K562 (cell line): ENCODE results near the gene MORF4L1. TPM values are rescaled to one million over a fixed set of nuclear protein-coding genes. Genes with fewer than 3 reads are reported as not detected.
A peak's percentile ranks its signal among the peaks of the same experiment; 100 is the strongest.

Experiments
- HSF4 ChIP-seq: fragments of 250-450 bp; sonication (Bioruptor Pico); IDR thresholded peaks from 2 replicates; pipeline ENCODE4 v2.1.2; 2022; ENCODE audit warnings: mild to moderate bottlenecking, moderate library complexity, borderline replicate concordance
- JUNB ChIP-seq: fragments of 450-650 bp; formaldehyde crosslinking; conservative IDR thresholded peaks from 2 replicates; pipeline ENCODE4 v1.4.0; 2020; ENCODE audit warnings: mild to moderate bottlenecking
- KAT8 ChIP-seq: fragments of 450-650 bp; IDR thresholded peaks from 2 replicates; pipeline ENCODE4 v1.6.1; 2016; ENCODE audit warnings: low read depth, mild to moderate bottlenecking
- KDM2B ChIP-seq: fragments of 250-450 bp; sonication (Bioruptor Pico); IDR thresholded peaks from 2 replicates; pipeline ENCODE4 v1.8.0; 2021; ENCODE audit warnings: mild to moderate bottlenecking, moderate library complexity
- ZBED1 ChIP-seq: IDR thresholded peaks from 2 replicates; pipeline ENCODE4 v1.6.1; 2014
- ZFP30 ChIP-seq: fragments of 250-450 bp; sonication (Bioruptor Pico); IDR thresholded peaks from 2 replicates; pipeline ENCODE4 v1.8.0; 2022; ENCODE audit warnings: moderate library complexity, mild to moderate bottlenecking, inconsistent platforms, borderline replicate concordance
- ZNF57 ChIP-seq: fragments of 450-650 bp; formaldehyde crosslinking; IDR thresholded peaks from 2 replicates; pipeline ENCODE4 v1.4.0; 2020; ENCODE audit warnings: mild to moderate bottlenecking, moderate library complexity
- polyA plus RNA-seq, 8 experiments: library from polyadenylated mRNA; depleted of rRNA in 4 of 8; stranded (reverse) in 5 of 8; unstranded in 3 of 8; fragments of >200 nt; fragmentation: Nextera tagmentation in 2 of 8; fragmentation: Illumina TruSeq in 1 of 8; extraction: Ambion mirVana in 2 of 8; extraction: Trizol in 1 of 8; gene quantifications; 2 replicates each; pipeline versions ENCODE4 v1.2.1 to v1.2.3, GENCODE V29; 2011 to 2014; ENCODE audit warnings: inconsistent platforms in 1 of 8, missing spikeins in 1 of 8
- total RNA-seq, 7 experiments: library from RNA; depleted of rRNA in 6 of 7; stranded (reverse); fragments of >200 nt in 6 of 7; fragmentation: Illumina TruSeq in 2 of 7; extraction: Trizol in 2 of 7; gene quantifications; 2 replicates each; pipeline versions ENCODE4 v1.2.1 to v1.2.3, GENCODE V29; 2011 to 2021; ENCODE audit warnings: low replicate concordance in 1 of 7
- TF ChIP-seq, protein P1 (sequence below): fragments of 450-650 bp; formaldehyde crosslinking; IDR thresholded peaks from 2 replicates; pipeline ENCODE4 v1.4.0; 2020; ENCODE audit warnings: mild to moderate bottlenecking, mixed read lengths
- TF ChIP-seq, protein P2 (sequence below), 2 experiments: fragments of 450-650 bp in 1 of 2; sonication (generic) in 1 of 2; formaldehyde crosslinking in 1 of 2; IDR thresholded peaks; 2 replicates each; pipeline versions ENCODE4 v1.7.1 to v1.9.0; 2016 to 2022; ENCODE audit warnings: inconsistent platforms in 1 of 2, mild to moderate bottlenecking in 1 of 2, missing genetic modification reagents in 1 of 2
- TF ChIP-seq, protein P3 (sequence below): sonication (generic); formaldehyde crosslinking; IDR thresholded peaks from 2 replicates; pipeline ENCODE4 v1.8.1; 2023; ENCODE audit warnings: missing genetic modification reagents, mild to moderate bottlenecking, borderline replicate concordance

MORF4L1 gene
- total and polyA plus RNA-seq, 9 of the 15 experiments (the other 6 are each of a cell fraction or from before 2014, with no cell fraction given): 127 to 615 (median 281) TPM

DNA sequence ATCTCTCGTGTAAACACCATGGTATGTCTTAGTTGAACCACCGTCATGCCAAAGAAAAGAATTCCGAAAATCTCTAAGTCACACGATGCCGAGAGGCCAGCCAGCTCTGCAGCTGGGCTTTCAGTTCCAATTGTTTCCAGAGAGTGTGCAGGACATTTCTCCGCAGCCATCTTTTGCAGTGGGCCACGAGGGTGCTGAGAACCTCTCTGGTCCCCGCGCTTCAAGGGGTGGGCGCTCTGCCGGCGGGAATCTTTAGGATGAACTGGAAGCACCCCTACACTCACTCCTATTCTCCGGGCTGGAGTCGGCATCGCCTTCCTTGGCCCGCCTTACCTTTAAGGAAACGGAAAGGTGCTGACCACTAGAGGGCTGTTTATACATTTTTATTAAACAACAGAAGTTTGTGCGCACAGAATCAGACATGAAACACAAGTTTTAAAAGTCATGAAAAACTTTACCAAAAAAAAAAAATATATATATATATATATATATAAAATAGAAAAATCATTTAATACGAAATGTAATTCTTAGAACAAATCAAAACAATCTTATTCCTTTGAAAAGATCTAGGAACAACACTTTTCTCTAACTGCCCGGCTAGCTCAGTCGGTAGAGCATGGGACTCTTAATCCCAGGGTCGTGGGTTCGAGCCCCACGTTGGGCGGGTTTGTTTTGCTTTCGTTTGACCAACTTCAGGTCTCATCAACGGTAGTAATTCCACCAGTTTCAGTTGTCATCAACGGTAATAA, 12.5 kb upstream of the MORF4L1 start (continued):
- TF ChIP-seq, protein P1, sequence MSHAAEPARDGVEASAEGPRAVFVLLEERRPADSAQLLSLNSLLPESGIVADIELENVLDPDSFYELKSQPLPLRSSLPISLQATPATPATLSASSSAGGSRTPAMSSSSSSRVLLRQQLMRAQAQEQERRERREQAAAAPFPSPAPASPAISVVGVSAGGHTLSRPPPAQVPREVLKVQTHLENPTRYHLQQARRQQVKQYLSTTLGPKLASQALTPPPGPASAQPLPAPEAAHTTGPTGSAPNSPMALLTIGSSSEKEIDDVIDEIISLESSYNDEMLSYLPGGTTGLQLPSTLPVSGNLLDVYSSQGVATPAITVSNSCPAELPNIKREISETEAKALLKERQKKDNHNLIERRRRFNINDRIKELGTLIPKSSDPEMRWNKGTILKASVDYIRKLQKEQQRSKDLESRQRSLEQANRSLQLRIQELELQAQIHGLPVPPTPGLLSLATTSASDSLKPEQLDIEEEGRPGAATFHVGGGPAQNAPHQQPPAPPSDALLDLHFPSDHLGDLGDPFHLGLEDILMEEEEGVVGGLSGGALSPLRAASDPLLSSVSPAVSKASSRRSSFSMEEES (CRISPR knock-in tag): no peak
- TF ChIP-seq, protein P2, sequence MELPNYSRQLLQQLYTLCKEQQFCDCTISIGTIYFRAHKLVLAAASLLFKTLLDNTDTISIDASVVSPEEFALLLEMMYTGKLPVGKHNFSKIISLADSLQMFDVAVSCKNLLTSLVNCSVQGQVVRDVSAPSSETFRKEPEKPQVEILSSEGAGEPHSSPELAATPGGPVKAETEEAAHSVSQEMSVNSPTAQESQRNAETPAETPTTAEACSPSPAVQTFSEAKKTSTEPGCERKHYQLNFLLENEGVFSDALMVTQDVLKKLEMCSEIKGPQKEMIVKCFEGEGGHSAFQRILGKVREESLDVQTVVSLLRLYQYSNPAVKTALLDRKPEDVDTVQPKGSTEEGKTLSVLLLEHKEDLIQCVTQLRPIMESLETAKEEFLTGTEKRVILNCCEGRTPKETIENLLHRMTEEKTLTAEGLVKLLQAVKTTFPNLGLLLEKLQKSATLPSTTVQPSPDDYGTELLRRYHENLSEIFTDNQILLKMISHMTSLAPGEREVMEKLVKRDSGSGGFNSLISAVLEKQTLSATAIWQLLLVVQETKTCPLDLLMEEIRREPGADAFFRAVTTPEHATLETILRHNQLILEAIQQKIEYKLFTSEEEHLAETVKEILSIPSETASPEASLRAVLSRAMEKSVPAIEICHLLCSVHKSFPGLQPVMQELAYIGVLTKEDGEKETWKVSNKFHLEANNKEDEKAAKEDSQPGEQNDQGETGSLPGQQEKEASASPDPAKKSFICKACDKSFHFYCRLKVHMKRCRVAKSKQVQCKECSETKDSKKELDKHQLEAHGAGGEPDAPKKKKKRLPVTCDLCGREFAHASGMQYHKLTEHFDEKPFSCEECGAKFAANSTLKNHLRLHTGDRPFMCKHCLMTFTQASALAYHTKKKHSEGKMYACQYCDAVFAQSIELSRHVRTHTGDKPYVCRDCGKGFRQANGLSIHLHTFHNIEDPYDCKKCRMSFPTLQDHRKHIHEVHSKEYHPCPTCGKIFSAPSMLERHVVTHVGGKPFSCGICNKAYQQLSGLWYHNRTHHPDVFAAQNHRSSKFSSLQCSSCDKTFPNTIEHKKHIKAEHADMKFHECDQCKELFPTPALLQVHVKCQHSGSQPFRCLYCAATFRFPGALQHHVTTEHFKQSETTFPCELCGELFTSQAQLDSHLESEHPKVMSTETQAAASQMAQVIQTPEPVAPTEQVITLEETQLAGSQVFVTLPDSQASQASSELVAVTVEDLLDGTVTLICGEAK (IDR thresholded peaks at IDR 0.05): peak; percentile 78
- TF ChIP-seq, protein P2 (CRISPR knock-in tag; IDR thresholded peaks at IDR 0.05): no peak
- TF ChIP-seq ZNF57 (CRISPR knock-in tag) (no peak), JUNB (no peak), HSF4 (CRISPR knock-in tag) (no peak), KAT8 (no peak), KDM2B (CRISPR knock-in tag) (no peak), ZFP30 (CRISPR knock-in tag) (no peak), ZBED1 (no peak)
- TF ChIP-seq, protein P3, sequence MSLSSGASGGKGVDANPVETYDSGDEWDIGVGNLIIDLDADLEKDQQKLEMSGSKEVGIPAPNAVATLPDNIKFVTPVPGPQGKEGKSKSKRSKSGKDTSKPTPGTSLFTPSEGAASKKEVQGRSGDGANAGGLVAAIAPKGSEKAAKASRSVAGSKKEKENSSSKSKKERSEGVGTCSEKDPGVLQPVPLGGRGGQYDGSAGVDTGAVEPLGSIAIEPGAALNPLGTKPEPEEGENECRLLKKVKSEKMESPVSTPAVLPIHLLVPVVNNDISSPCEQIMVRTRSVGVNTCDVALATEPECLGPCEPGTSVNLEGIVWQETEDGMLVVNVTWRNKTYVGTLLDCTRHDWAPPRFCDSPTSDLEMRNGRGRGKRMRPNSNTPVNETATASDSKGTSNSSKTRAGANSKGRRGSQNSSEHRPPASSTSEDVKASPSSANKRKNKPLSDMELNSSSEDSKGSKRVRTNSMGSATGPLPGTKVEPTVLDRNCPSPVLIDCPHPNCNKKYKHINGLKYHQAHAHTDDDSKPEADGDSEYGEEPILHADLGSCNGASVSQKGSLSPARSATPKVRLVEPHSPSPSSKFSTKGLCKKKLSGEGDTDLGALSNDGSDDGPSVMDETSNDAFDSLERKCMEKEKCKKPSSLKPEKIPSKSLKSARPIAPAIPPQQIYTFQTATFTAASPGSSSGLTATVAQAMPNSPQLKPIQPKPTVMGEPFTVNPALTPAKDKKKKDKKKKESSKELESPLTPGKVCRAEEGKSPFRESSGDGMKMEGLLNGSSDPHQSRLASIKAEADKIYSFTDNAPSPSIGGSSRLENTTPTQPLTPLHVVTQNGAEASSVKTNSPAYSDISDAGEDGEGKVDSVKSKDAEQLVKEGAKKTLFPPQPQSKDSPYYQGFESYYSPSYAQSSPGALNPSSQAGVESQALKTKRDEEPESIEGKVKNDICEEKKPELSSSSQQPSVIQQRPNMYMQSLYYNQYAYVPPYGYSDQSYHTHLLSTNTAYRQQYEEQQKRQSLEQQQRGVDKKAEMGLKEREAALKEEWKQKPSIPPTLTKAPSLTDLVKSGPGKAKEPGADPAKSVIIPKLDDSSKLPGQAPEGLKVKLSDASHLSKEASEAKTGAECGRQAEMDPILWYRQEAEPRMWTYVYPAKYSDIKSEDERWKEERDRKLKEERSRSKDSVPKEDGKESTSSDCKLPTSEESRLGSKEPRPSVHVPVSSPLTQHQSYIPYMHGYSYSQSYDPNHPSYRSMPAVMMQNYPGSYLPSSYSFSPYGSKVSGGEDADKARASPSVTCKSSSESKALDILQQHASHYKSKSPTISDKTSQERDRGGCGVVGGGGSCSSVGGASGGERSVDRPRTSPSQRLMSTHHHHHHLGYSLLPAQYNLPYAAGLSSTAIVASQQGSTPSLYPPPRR (CRISPR knock-in tag): no peak
